NB4 (cell line): ENCODE data around the gene BRD4.

Experiments
- MYC ChIP-seq: IDR thresholded peaks from 2 replicates; pipeline ENCODE4 v1.6.1; 2011; ENCODE audit warnings: low read depth, low read length
- POLR2A ChIP-seq: IDR thresholded peaks from 2 replicates; pipeline ENCODE4 v1.6.1; 2011; ENCODE audit warnings: mild to moderate bottlenecking; ENCODE audit not compliant: insufficient read length; ENCODE audit errors: extremely low read depth
- TF ChIP-seq, protein P1 (sequence below): IDR thresholded peaks from one replicate; pipeline ENCODE4 v1.5.1; 2012; ENCODE audit warnings: low read depth, low read length
- TF ChIP-seq, protein P2 (sequence below): IDR thresholded peaks from 2 replicates; pipeline ENCODE4 v1.6.1; 2011; ENCODE audit warnings: low read depth, low read length

DNA sequence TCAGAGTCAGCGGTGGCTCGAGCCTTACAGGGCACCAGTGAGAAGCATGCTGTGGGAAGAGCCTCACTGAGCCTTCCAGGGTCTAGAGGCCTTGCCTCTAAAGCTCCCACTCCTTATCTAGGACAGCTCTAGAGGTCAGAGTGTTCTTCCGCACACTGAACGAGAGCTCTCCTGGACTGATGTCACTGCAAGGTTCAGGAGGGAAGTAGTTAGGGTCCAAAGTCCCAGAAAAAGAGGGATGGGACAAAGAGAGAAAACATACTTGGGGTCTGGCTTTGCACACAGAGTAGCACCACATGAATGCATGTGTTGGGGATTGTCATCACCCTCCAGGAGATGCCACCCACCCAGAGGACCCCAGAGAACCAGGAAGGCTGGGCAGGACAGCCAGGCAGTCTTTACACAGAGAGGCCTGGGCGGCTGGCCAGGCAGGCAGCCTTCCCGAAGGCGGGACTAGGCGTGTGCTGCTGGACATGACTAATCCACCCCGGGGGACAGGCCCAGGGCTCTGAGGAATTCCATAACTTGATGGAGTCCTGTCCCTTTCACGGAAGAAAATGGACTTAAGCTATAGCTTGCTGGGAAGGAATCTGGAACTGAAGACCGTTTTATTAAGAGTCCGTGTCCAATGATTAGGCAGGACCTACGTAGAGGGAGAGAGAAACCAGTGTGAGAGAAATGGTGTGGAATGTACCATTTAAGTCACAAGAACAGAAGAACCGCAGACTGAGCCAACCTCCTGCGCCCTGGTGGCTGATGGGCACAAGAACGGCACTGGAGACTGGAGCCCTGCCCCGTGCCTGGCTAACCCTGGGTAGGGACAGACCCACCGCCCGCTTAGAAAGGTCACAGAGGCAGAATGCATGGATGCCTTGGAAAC is 83.5 kb downstream of the BRD4 start:
- TF ChIP-seq, protein P1, sequence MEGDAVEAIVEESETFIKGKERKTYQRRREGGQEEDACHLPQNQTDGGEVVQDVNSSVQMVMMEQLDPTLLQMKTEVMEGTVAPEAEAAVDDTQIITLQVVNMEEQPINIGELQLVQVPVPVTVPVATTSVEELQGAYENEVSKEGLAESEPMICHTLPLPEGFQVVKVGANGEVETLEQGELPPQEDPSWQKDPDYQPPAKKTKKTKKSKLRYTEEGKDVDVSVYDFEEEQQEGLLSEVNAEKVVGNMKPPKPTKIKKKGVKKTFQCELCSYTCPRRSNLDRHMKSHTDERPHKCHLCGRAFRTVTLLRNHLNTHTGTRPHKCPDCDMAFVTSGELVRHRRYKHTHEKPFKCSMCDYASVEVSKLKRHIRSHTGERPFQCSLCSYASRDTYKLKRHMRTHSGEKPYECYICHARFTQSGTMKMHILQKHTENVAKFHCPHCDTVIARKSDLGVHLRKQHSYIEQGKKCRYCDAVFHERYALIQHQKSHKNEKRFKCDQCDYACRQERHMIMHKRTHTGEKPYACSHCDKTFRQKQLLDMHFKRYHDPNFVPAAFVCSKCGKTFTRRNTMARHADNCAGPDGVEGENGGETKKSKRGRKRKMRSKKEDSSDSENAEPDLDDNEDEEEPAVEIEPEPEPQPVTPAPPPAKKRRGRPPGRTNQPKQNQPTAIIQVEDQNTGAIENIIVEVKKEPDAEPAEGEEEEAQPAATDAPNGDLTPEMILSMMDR = no peak
- TF ChIP-seq, protein P2, sequence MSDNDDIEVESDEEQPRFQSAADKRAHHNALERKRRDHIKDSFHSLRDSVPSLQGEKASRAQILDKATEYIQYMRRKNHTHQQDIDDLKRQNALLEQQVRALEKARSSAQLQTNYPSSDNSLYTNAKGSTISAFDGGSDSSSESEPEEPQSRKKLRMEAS = no peak
- TF ChIP-seq POLR2A = no peak
- no peak for TF ChIP-seq MYC
